Esophagus squamous epithelium (tissue), 5 donors: ENCODE data around the gene ZNFX1. TPM values are rescaled to one million over a fixed set of nuclear protein-coding genes. Genes with fewer than 3 reads are reported as not detected.

Experiments
- DNase-seq: peaks from one replicate; lab custom pipeline; 2025; lab: John Stamatoyannopoulos, UW
- H3K27ac ChIP-seq, 4 donors: fragments of 200-600 bp; sonication (generic); one replicate each; pipeline ENCODE4 v1.5.1; 2016 to 2019; ENCODE audit warnings: mild to moderate bottlenecking in 1 of 4
- H3K27me3 ChIP-seq, 4 donors: fragments of 200-600 bp; sonication (generic); 1 replicate in 3 of 4; 2 replicates in 1 of 4; pipeline versions ENCODE4 v1.5.1 to v1.6.0; 2017 to 2021; ENCODE audit warnings: antibody characterized with exemption in 1 of 4
- H3K36me3 ChIP-seq, 3 donors: fragments of 200-600 bp; sonication (generic); one replicate each; pipeline ENCODE4 v1.5.1; 2016 to 2019
- H3K4me1 ChIP-seq, 3 donors: fragments of 200-600 bp; sonication (generic); one replicate each; pipeline ENCODE4 v1.5.1; 2017 to 2019
- H3K4me3 ChIP-seq, 4 donors: fragments of 200-600 bp; sonication (generic); 1 replicate in 3 of 4; 2 replicates in 1 of 4; pipeline ENCODE4 v1.5.1; 2016 to 2019; ENCODE audit warnings: mild to moderate bottlenecking in 2 of 4, moderate library complexity in 1 of 4
- H3K9me3 ChIP-seq, 3 donors: fragments of 200-600 bp; sonication (generic); one replicate each; pipeline ENCODE4 v1.5.1; 2016 to 2019
- CTCF ChIP-seq, 6 experiments: fragments of 450-650 bp in 4 of 6; fragments of 200-600 bp in 2 of 6; sonication (generic) in 2 of 6; IDR thresholded peaks; one replicate each; pipeline ENCODE4 v1.5.1; 2016 to 2019; ENCODE audit warnings: antibody characterized with exemption in 6 of 6, mild to moderate bottlenecking in 4 of 6, moderate library complexity in 4 of 6
- POLR2A ChIP-seq, 4 donors: fragments of 450-650 bp; IDR thresholded peaks; one replicate each; pipeline ENCODE4 v1.6.1; 2017; ENCODE audit warnings: antibody characterized with exemption in 4 of 4, mild to moderate bottlenecking in 4 of 4, moderate library complexity in 3 of 4
- WGBS, 2 donors: methylation state at CpG; one replicate each; pipeline ENCODE4 v1.1.5; 2018; 5-methylcytosine and 5-hydroxymethylcytosine counted together
- intact Hi-C: fragments of 100-400 bp; cut with DNase I; formaldehyde crosslinking; loops from one replicate; pipeline ENCODE4 v1.15.0; 2022
- total RNA-seq, 4 donors: library from RNA; depleted of rRNA; stranded (reverse); fragments of >200 nt; gene quantifications; one replicate each; pipeline ENCODE4 v1.1.0, GENCODE V29; 2016
- donor health status: DM: yes; HTN: yes; CAD: no.

The ZNFX1 gene
- total RNA-seq, 4 donors from 2014 or later: 12.8 to 25.2 (median 17.9) TPM

- peaks cover 0 to 16% (median 10%) of the 10 kb centered on the region in 3 donors for H3K9me3 ChIP-seq
- peak overlapping the region; percentile 75 to 99 (median 95) for H3K27ac ChIP-seq
- no peak for DNase-seq
- peaks cover 11 to 75% (median 34%) of the 10 kb centered on the region in 3 donors for H3K4me1 ChIP-seq
- peaks cover 13 to 62% (median 16%) of the 10 kb centered on the region in 3 donors for H3K36me3 ChIP-seq
- TF ChIP-seq POLR2A (IDR thresholded peaks at IDR 0.05) (no peak), CTCF (IDR thresholded peaks at IDR 0.05) (no peak)
- H3K27me3 ChIP-seq: no peaks in the 10 kb centered on the region
- intact Hi-C loops: no loop called here
- 0 to 3% methylated on average over 3 of the region's 3 CpGs for WGBS, 2 donors
- H3K4me3 ChIP-seq: peak overlapping the region; percentile 86 to 97 (median 92)
Measured at GRCh38 chr20:49276161-49276960, 1.5 kb downstream of the ZNFX1 start.

GRCh38 chr20:49275636-49276035 lies 2.2 kb downstream of the ZNFX1 start:
- peak overlapping the region in 1 of 4 donors; percentile 94 for H3K4me3 ChIP-seq
- TF ChIP-seq CTCF (IDR thresholded peaks at IDR 0.05): no peak
- TF ChIP-seq POLR2A (IDR thresholded peaks at IDR 0.05): no peak
- intact Hi-C loops: no loop called here
- no peaks in the 10 kb centered on the region for H3K27me3 ChIP-seq
- WGBS, 2 donors: 32 to 41% methylated on average over 2 of the region's 2 CpGs
- DNase-seq: no peak
- peaks cover 0 to 9% (median 4%) of the 10 kb centered on the region in 3 donors for H3K9me3 ChIP-seq
- H3K4me1 ChIP-seq: peaks cover 11 to 72% (median 28%) of the 10 kb centered on the region in 3 donors
- H3K27ac ChIP-seq: peak overlapping the region in 3 of 4 donors; percentile 75 to 99 (median 95)
- peaks cover 5 to 62% (median 9%) of the 10 kb centered on the region in 3 donors for H3K36me3 ChIP-seq

GRCh38 chr20:49275216-49275615 lies 2.6 kb downstream of the ZNFX1 start:
- no peak for DNase-seq
- intact Hi-C loops: no loop called here
- no peak overlapping the region for H3K27ac ChIP-seq
- WGBS, 2 donors: 80 to 87% methylated on average over 4 of the region's 4 CpGs
- peaks cover 1 to 62% (median 5%) of the 10 kb centered on the region in 3 donors for H3K36me3 ChIP-seq
- peaks cover 11 to 72% (median 26%) of the 10 kb centered on the region in 3 donors for H3K4me1 ChIP-seq
- no peaks in the 10 kb centered on the region for H3K27me3 ChIP-seq
- H3K9me3 ChIP-seq: peaks cover 0 to 5% (median 0%) of the 10 kb centered on the region in 3 donors
- no peak overlapping the region for H3K4me3 ChIP-seq
- no peak for TF ChIP-seq CTCF (IDR thresholded peaks at IDR 0.05)
- no peak for TF ChIP-seq POLR2A (IDR thresholded peaks at IDR 0.05)

DNA sequence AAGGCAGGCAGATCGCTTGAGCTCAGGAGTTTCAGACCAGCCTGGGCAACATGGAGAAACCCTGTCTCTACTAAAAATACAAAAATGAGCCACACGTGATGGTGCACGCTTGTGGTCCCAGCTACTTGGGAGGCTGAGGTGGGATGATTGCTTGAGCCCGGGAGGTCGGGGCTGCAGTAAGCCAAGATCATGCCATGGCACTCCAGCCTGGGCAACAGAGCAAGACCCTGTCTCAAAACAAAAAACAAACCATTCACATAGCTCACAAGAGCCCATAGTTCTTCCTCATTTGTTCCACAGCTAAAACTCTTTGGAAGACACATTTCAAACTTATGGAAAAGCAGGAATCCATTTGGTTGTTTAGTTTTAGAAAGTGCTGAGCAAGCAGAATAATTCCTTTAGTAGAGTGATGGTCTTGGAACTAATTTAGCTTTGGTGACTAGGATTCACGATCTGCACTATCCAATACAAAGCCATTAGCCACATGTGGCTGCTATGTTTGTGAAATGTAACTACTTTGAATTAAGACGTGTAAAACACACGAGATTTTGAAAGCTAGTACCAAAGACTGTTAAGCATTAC lies 4.1 kb downstream of the ZNFX1 start:
- H3K4me1 ChIP-seq: peaks cover 13 to 73% (median 29%) of the 10 kb centered on the region in 3 donors
- intact Hi-C loops: no loop called here
- no peak for DNase-seq
- 78 to 91% methylated on average over 7 to 8 of the region's 8 CpGs for WGBS, 2 donors
- no peaks in the 10 kb centered on the region for H3K9me3 ChIP-seq
- H3K36me3 ChIP-seq: peaks cover 0 to 66% (median 5%) of the 10 kb centered on the region in 3 donors
- no peak overlapping the region for H3K27ac ChIP-seq
- no peak overlapping the region for H3K4me3 ChIP-seq
- no peaks in the 10 kb centered on the region for H3K27me3 ChIP-seq
- TF ChIP-seq POLR2A (IDR thresholded peaks at IDR 0.05): no peak
- TF ChIP-seq CTCF (IDR thresholded peaks at IDR 0.05): no peak

- intact Hi-C loops: no loop called here
- 70 to 74% methylated on average over 1 of the region's 1 CpG for WGBS, 2 donors
- DNase-seq: no peak
- Histone ChIP-seq H3K27me3 (no peaks in the 10 kb centered on the region), H3K4me1 (peaks cover 14 to 85% (median 30%) of the 10 kb centered on the region in 3 donors), H3K9me3 (no peaks in the 10 kb centered on the region), H3K36me3 (peaks cover 0 to 77% (median 5%) of the 10 kb centered on the region in 3 donors), H3K27ac (no peak overlapping the region), H3K4me3 (no peak overlapping the region)
- no peak for TF ChIP-seq CTCF (IDR thresholded peaks at IDR 0.05)
- TF ChIP-seq POLR2A (IDR thresholded peaks at IDR 0.05): no peak
Measured at GRCh38 chr20:49272654-49273053, 5.2 kb downstream of the ZNFX1 start.
